Measurements from ENCODE around the gene PGGT1B. TPM values are rescaled to one million over a fixed set of nuclear protein-coding genes. Genes with fewer than 3 reads are reported as not detected.

The PGGT1B gene
- total and polyA plus RNA-seq, 9 donors, result 3.4 to 45.0 (median 28.9) TPM

GRCh38 chr5:115191474-115192031, 71.1 kb downstream of the PGGT1B start:
- Histone ChIP-seq H3K9me3 (no peaks in the 10 kb centered on the region), H3K27ac (no peak overlapping the region), H3K36me3 (no peaks in the 10 kb centered on the region), H3K27me3 (no peaks in the 10 kb centered on the region), H3K4me3 (no peak overlapping the region), H3K4me1 (ENCODE audit: insufficient read depth) (no peaks in the 10 kb centered on the region)
- intact Hi-C loops (cut with DNase I), result no loop called here
- TF ChIP-seq EP300 (IDR thresholded peaks at IDR 0.05), result no peak
- TF ChIP-seq CTCF (IDR thresholded peaks at IDR 0.05), result no peak
- TF ChIP-seq POLR2A (IDR thresholded peaks at IDR 0.05), result no peak
- WGBS, 3 donors, result 74 to 79% (median 75%) methylated on average over 8 of the region's 8 CpGs
- no peak for DNase-seq

- no peaks in the 10 kb centered on the region for H3K36me3 ChIP-seq
- DNase-seq, result no peak
- H3K4me3 ChIP-seq, result no peak overlapping the region
- intact Hi-C loops (cut with DNase I), result no loop called here
- H3K27ac ChIP-seq, result no peak overlapping the region
- no peaks in the 10 kb centered on the region for H3K4me1 ChIP-seq (ENCODE audit: insufficient read depth)
- H3K9me3 ChIP-seq, result no peaks in the 10 kb centered on the region
- TF ChIP-seq CTCF (IDR thresholded peaks at IDR 0.05), result no peak
- no peak for TF ChIP-seq POLR2A (IDR thresholded peaks at IDR 0.05)
- TF ChIP-seq EP300 (IDR thresholded peaks at IDR 0.05), result no peak
- no peaks in the 10 kb centered on the region for H3K27me3 ChIP-seq
- 78 to 82% (median 82%) methylated on average over 4 of the region's 4 CpGs for WGBS, 3 donors
These were observed 72.3 kb downstream of the PGGT1B start for GRCh38 chr5:115190388-115190787.

- intact Hi-C loops (cut with DNase I), result no loop called here
- Histone ChIP-seq H3K9me3 (no peaks in the 10 kb centered on the region), H3K4me3 (no peak overlapping the region), H3K27ac (no peak overlapping the region), H3K36me3 (no peaks in the 10 kb centered on the region), H3K4me1 (ENCODE audit: insufficient read depth) (no peaks in the 10 kb centered on the region), H3K27me3 (no peaks in the 10 kb centered on the region)
- no peak for TF ChIP-seq EP300 (IDR thresholded peaks at IDR 0.05)
- no peak for TF ChIP-seq POLR2A (IDR thresholded peaks at IDR 0.05)
- TF ChIP-seq CTCF (IDR thresholded peaks at IDR 0.05), result no peak
- 27 to 44% (median 31%) methylated on average over 2 of the region's 2 CpGs for WGBS, 3 donors
- DNase-seq, result no peak
These were observed 72.8 kb downstream of the PGGT1B start for GRCh38 chr5:115189866-115190265.

GRCh38 chr5:115186794-115187193, 75.9 kb downstream of the PGGT1B start:
- DNase-seq, result no peak
- Histone ChIP-seq H3K4me1 (ENCODE audit: insufficient read depth) (no peaks in the 10 kb centered on the region), H3K9me3 (no peaks in the 10 kb centered on the region), H3K4me3 (no peak overlapping the region), H3K27me3 (no peaks in the 10 kb centered on the region), H3K36me3 (no peaks in the 10 kb centered on the region), H3K27ac (no peak overlapping the region)
- intact Hi-C loops (cut with DNase I), result no loop called here
- TF ChIP-seq POLR2A (IDR thresholded peaks at IDR 0.05), result no peak
- TF ChIP-seq CTCF (IDR thresholded peaks at IDR 0.05), result no peak
- no peak for TF ChIP-seq EP300 (IDR thresholded peaks at IDR 0.05)

Measured in ovary (tissue), 9 donors.